ENCODE results near the gene RNF13. TPM values are rescaled to one million over a fixed set of nuclear protein-coding genes. Genes with fewer than 3 reads are reported as not detected.
"Not testable (repeated sequence)": the region's sequence is repeated elsewhere in the genome, so short reads cannot be mapped to it uniquely, and the experiment has no call there.

RNF13 gene
- total RNA-seq, 1 experiment from 2014 or later, result 33.8 TPM

- Histone ChIP-seq H4K20me1 (ENCODE audit: low read length) (no peaks in the 10 kb centered on the region), H2AFZ (ENCODE audit: low read length) (no peak overlapping the region), H3F3A (ENCODE audit: low read length, unreplicated experiment) (no peaks in the 10 kb centered on the region), H3K36me3 (ENCODE audit: low read depth, low read length) (no peaks in the 10 kb centered on the region), H3K9me2 (replicated peaks; ENCODE audit: low read length) (no peaks in the 10 kb centered on the region), H3K27me3 (ENCODE audit: low read length) (no peaks in the 10 kb centered on the region), H3K27ac (ENCODE audit: low read length) (no peak overlapping the region), H3K9me3 (ENCODE audit: low read length) (no peaks in the 10 kb centered on the region), H3K4me1 (ENCODE audit: insufficient read depth, low read length) (peaks cover 5% of the 10 kb centered on the region; the same call in 1 of the 2 replicates), H3K79me2 (ENCODE audit: low read length) (no peaks in the 10 kb centered on the region), H3K4me3 (ENCODE audit: low read length) (no peak overlapping the region), H3K9ac (ENCODE audit: low read length) (no peak overlapping the region), H3K4me2 (ENCODE audit: low read length) (no peak overlapping the region)
- TF ChIP-seq CTCF (conservative IDR thresholded peaks at IDR 0.05; ENCODE audit: low read depth, low read length) (no peak), EZH2 (IDR thresholded peaks at IDR 0.05; ENCODE audit: low read length, unreplicated experiment) (no peak), EZH2phosphoT487 (IDR thresholded peaks at IDR 0.05; ENCODE audit: borderline replicate concordance, low read length) (no peak)
- POLR2A ChIA-PET (ENCODE audit: unreplicated experiment), result no interaction called here
- ATAC-seq (no peak), DNase-seq (no peak)
- CTCF ChIA-PET, result no interaction called here
- intact Hi-C loops (cut with micrococcal nuclease), result no loop called here
- no TSS peak for BruUV-seq (replicated peaks)
Measured at GRCh38 chr3:149941186-149941585, 128.2 kb downstream of the RNF13 start.

- no TSS peak for BruUV-seq (replicated peaks)
- Histone ChIP-seq H4K20me1 (ENCODE audit: low read length) (no peaks in the 10 kb centered on the region), H3K9me2 (replicated peaks; ENCODE audit: low read length) (no peaks in the 10 kb centered on the region), H2AFZ (ENCODE audit: low read length) (no peak overlapping the region), H3K4me2 (ENCODE audit: low read length) (no peak overlapping the region), H3K9ac (ENCODE audit: low read length) (no peak overlapping the region), H3K27me3 (ENCODE audit: low read length) (no peaks in the 10 kb centered on the region), H3K4me3 (ENCODE audit: low read length) (no peak overlapping the region), H3F3A (ENCODE audit: low read length, unreplicated experiment) (no peaks in the 10 kb centered on the region), H3K36me3 (ENCODE audit: low read depth, low read length) (no peaks in the 10 kb centered on the region), H3K79me2 (ENCODE audit: low read length) (no peaks in the 10 kb centered on the region), H3K4me1 (ENCODE audit: insufficient read depth, low read length) (peaks cover 3% of the 10 kb centered on the region; the same call in 1 of the 2 replicates), H3K9me3 (ENCODE audit: low read length) (no peaks in the 10 kb centered on the region), H3K27ac (ENCODE audit: low read length) (no peak overlapping the region)
- TF ChIP-seq CTCF (conservative IDR thresholded peaks at IDR 0.05; ENCODE audit: low read depth, low read length), result no peak
- TF ChIP-seq EZH2 (IDR thresholded peaks at IDR 0.05; ENCODE audit: low read length, unreplicated experiment), result no peak
- no peak for TF ChIP-seq EZH2phosphoT487 (IDR thresholded peaks at IDR 0.05; ENCODE audit: borderline replicate concordance, low read length)
- intact Hi-C loops (cut with micrococcal nuclease), result no loop called here
- ChIA-PET CTCF (no interaction called here), POLR2A (ENCODE audit: unreplicated experiment) (no interaction called here)
- DNase-seq (no peak), ATAC-seq (no peak)
Measured at GRCh38 chr3:149941946-149942345, 128.9 kb downstream of the RNF13 start.

GRCh38 chr3:149942409-149942808, 129.4 kb downstream of the RNF13 start:
- DNase-seq, result no peak

GRCh38 chr3:149943966-149944365, 131.0 kb downstream of the RNF13 start:
- H3K79me2 ChIP-seq (ENCODE audit: low read length); H3K9me3 ChIP-seq (ENCODE audit: low read length); H3K36me3 ChIP-seq (ENCODE audit: low read depth, low read length); intact Hi-C loops (cut with micrococcal nuclease); CTCF ChIA-PET; ATAC-seq; H3K27me3 ChIP-seq (ENCODE audit: low read length); H4K20me1 ChIP-seq (ENCODE audit: low read length); H3K4me2 ChIP-seq (ENCODE audit: low read length); H3K9ac ChIP-seq (ENCODE audit: low read length); BruUV-seq (replicated peaks); H3F3A ChIP-seq (ENCODE audit: low read length, unreplicated experiment); DNase-seq; H3K4me3 ChIP-seq (ENCODE audit: low read length); H3K27ac ChIP-seq (ENCODE audit: low read length); H3K9me2 ChIP-seq (replicated peaks; ENCODE audit: low read length); H2AFZ ChIP-seq (ENCODE audit: low read length); H3K4me1 ChIP-seq (ENCODE audit: insufficient read depth, low read length); POLR2A ChIA-PET (ENCODE audit: unreplicated experiment): not testable (repeated sequence)

More at GRCh38 chr3:149942409-149942808, 129.4 kb downstream of the RNF13 start:
- intact Hi-C loops (cut with micrococcal nuclease), result no loop called here
- ChIA-PET CTCF (no interaction called here), POLR2A (ENCODE audit: unreplicated experiment) (no interaction called here)
- Histone ChIP-seq H3K9me2 (replicated peaks; ENCODE audit: low read length) (no peaks in the 10 kb centered on the region), H3K9ac (ENCODE audit: low read length) (no peak overlapping the region), H3K27ac (ENCODE audit: low read length) (no peak overlapping the region), H3K4me3 (ENCODE audit: low read length) (no peak overlapping the region), H3K79me2 (ENCODE audit: low read length) (no peaks in the 10 kb centered on the region), H2AFZ (ENCODE audit: low read length) (no peak overlapping the region), H3K27me3 (ENCODE audit: low read length) (no peaks in the 10 kb centered on the region), H3K4me1 (ENCODE audit: insufficient read depth, low read length) (no peaks in the 10 kb centered on the region), H4K20me1 (ENCODE audit: low read length) (no peaks in the 10 kb centered on the region), H3K9me3 (ENCODE audit: low read length) (no peaks in the 10 kb centered on the region), H3K36me3 (ENCODE audit: low read depth, low read length) (no peaks in the 10 kb centered on the region), H3K4me2 (ENCODE audit: low read length) (no peak overlapping the region), H3F3A (ENCODE audit: low read length, unreplicated experiment) (no peaks in the 10 kb centered on the region)
- TF ChIP-seq EZH2phosphoT487 (IDR thresholded peaks at IDR 0.05; ENCODE audit: borderline replicate concordance, low read length), result no peak
- no peak for TF ChIP-seq CTCF (conservative IDR thresholded peaks at IDR 0.05; ENCODE audit: low read depth, low read length)
- TF ChIP-seq EZH2 (IDR thresholded peaks at IDR 0.05; ENCODE audit: low read length, unreplicated experiment), result no peak
- no TSS peak for BruUV-seq (replicated peaks)
- ATAC-seq, result no peak
